Activated CD8-positive, alpha-beta memory T cell treated with anti-CD3 and anti-CD28 coated beads, Interleukin-2, amount 50 U/mL, for 1 hour (primary cell): ENCODE data around the gene RPLP2.

Experiments
- DNase-seq: peaks from one replicate; pipeline ENCODE4 v3.0.0-alpha.2; 2020; ENCODE audit errors: extremely low read depth

The RPLP2 gene

DNA sequence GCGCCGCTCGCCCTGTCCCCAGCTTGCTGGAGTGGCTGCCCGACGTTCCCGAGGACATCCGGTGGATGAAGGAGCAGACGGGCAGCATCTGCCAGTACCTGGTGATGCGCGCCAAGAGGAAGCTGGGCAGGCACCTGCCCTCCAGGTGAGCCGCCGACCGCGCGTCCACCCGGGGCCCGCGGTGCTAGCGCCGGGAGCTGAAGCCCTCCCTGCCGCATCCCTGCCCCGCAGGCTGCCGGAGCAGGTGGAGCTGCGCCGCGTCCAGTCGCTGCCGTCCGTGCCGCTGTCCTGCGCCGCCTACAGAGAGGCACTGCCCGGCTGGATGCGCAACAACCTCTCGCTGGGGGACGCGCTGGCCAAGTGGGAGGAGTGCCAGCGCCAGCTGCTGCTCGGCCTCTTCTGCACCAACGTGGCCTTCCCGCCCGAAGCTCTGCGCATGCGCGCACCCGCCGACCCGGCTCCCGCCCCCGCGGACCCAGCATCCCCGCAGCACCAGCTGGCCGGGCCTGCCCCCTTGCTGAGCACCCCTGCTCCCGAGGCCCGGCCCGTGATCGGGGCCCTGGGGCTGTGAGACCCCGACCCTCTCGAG lies 14.6 kb downstream of the RPLP2 start:
- DNase-seq = no peak

- DNase-seq = no peak
Measured at GRCh38 chr11:824942-825341, 15.2 kb downstream of the RPLP2 start.

DNA sequence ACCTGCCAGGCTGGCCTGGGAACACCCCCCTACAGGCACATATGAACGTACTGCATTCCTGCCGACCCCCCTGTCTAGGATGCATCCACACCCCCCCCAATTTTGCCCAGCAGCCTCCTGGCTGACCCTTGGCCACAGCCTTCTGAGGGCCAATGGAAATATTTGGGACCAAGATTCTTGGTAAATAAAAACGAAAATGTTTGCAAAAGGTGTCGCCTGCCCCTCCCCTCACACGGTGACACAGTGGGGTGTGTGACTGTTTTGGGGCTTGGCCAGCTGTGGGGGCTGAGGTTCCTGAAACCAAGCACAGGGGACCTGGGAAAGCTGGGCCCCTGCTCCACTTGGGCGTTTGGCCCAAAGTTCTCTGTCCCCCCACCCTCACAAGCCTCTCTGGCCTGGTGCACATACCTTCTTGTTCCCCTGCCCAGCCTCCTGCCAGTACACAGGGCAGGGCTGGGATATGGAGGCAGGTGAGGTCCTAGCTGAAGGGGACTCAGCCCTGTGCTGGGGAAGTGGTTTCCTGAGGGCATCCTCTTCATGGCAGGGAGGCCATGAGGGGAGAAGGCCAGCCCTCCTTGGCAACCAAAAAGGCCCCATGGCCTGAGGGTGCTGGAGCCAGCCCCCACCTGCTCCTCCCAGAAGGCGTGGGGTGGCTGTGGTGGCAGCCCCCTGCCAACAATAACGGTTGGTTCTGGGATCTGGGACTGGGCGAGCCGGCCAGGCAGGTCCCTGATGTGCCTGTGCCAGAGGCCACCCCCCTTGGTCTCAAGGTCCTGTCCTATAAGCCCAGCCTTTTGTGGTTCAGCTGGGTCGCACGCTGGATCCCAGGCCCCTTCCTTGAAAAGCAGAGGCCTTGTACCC lies 15.8 kb downstream of the RPLP2 start:
- no peak for DNase-seq

- DNase-seq = no peak
Measured at GRCh38 chr11:826227-826621, 16.5 kb downstream of the RPLP2 start.

- no peak for DNase-seq
Measured at GRCh38 chr11:826836-827145, 17.0 kb downstream of the RPLP2 start.

DNA sequence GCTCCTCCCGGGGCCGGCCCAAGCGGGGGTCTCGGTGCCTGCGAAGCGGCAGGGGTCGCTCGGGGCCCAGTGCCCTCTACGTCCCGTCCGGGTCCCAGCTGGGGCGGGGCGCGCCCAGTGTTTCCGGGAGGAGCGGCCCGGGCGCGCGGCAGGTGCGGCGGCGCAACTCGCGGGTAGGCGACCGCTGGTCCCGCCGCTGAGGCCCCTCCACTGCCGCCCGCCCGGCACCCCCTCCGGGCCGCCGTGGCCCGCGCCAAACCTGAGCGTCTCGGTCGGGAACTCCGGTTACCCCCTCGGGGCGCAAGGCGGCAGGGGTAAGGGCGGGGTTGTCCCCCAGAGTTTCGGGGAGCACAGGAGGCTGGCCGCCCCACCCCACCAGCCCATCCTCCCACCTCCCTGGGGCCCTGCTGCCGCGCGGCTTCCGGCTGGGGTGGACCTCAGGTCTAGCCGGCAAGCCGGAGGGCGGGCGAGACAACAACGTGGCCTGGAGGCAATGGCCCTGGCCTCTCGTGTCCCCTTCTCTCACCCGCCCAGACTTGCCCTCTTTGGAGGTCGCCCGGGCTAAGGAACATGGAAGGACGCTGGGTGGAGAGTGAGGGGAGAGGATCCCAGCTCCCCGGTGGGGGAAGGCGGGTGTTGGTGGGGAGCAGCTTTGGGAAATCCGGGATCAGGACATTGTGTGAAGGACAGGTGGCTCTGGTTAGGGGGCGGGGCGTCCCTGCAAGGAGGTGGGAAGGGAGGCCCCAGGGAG lies 17.6 kb downstream of the RPLP2 start:
- DNase-seq = no peak

GRCh38 chr11:827897-828192 lies 18.1 kb downstream of the RPLP2 start, which contains the start of gene CRACR2B:
Gene CRACR2B (plus strand): TSS chr11:827919. CDS start chr11:828608, 689 bp downstream.
- no peak for DNase-seq

GRCh38 chr11:828506-829175 lies 18.9 kb downstream of the RPLP2 start:
- DNase-seq = no peak

DNA sequence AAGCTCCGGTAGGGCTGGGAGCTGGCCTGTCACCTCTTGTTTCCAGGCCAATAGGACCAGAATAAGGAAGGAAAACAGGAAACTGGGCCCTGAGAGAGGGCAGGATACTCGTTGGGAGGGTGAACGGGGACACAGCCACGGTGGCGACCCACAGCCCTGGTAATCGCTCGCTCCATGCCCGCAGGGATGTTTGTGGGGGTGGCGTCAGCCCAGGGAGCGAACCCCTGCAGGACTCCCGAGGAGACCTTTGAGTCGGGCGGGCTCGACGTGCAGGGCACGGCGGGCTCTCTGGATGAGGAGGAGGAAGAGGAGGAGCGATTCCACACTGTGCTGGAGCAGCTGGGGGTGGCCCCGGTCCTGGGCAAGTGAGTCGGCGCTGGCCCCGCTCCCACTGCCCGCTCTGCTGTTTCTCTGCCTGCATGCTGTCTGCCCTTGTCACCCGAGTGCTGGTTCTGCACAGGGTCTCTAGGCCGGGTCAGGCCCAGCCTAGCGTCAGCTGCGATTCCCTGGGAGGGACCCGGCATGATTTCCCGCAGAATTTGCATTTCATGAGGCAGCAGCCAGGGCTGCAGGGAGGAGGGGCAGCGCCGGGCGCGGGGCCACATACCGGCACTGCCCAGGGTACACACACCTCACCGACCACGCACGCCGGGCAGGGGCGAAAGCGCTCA lies 19.5 kb downstream of the RPLP2 start:
- no peak for DNase-seq

DNA sequence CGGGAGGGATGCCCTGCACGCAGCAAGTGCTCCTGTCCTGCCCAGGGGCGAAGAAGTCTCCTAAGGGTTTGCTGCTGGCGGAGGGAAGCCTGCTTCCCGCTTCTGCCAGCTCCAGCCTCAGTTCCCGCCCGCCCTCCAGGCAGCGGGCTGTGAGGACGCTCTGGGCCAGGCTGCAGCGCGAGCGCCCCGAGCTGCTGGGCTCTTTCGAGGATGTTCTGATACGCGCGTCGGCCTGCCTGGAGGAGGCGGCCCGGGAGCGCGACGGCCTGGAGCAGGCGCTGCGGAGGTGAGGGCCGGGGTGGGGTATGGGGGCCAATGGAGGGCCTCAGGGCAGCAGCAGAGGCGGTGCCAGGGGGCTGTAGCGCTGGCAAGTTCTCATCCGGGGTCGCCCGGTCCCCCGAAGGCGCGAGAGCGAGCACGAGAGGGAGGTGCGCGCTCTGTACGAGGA lies 20.1 kb downstream of the RPLP2 start:
- DNase-seq = no peak

GRCh38 chr11:830295-831117 lies 20.7 kb downstream of the RPLP2 start:
- DNase-seq = no peak

- DNase-seq = no peak
Measured at GRCh38 chr11:831118-831864, 21.5 kb downstream of the RPLP2 start.

GRCh38 chr11:831961-832528 lies 22.3 kb downstream of the RPLP2 start:
- DNase-seq = no peak

DNA sequence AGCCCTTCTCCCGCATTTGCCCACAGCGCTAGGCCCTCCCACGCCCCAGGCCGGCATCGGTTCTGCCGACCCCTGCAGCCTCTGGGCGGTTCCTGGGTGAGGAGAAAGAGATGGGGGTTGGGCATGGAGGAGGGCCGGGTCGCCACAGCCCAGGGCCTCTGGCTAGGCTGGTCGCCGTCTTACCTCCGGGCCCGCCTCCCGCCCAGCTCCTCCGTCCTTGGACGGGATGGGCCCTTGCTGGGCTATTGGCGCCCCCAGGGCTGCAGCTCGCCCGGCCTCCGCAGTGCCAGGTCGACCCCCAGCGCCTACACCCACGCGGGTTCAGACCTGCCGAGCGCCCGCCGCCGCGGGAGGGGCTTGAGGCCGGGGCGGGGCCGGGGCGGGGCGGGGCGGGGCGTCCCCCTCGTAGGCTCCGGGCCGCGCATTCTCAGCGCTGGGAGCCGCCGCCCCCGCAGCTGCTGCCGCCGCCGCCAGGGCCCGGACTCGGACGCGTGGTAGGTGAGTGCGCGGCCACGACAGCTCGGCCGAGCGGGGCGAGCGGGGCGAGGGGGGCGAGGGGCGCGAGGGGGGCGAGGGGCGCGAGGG lies 22.9 kb downstream of the RPLP2 start, which contains the start of gene CD151:
CD151 (plus strand) TSS at position 424 of the 585 bp plus-strand sequence. CDS start 3,118 bp downstream, outside the sequence.
- no peak for DNase-seq

GRCh38 chr11:833114-833791 lies 23.5 kb downstream of the RPLP2 start:
- DNase-seq = no peak

- DNase-seq = no peak
Measured at GRCh38 chr11:833849-834311, 24.1 kb downstream of the RPLP2 start.

DNA sequence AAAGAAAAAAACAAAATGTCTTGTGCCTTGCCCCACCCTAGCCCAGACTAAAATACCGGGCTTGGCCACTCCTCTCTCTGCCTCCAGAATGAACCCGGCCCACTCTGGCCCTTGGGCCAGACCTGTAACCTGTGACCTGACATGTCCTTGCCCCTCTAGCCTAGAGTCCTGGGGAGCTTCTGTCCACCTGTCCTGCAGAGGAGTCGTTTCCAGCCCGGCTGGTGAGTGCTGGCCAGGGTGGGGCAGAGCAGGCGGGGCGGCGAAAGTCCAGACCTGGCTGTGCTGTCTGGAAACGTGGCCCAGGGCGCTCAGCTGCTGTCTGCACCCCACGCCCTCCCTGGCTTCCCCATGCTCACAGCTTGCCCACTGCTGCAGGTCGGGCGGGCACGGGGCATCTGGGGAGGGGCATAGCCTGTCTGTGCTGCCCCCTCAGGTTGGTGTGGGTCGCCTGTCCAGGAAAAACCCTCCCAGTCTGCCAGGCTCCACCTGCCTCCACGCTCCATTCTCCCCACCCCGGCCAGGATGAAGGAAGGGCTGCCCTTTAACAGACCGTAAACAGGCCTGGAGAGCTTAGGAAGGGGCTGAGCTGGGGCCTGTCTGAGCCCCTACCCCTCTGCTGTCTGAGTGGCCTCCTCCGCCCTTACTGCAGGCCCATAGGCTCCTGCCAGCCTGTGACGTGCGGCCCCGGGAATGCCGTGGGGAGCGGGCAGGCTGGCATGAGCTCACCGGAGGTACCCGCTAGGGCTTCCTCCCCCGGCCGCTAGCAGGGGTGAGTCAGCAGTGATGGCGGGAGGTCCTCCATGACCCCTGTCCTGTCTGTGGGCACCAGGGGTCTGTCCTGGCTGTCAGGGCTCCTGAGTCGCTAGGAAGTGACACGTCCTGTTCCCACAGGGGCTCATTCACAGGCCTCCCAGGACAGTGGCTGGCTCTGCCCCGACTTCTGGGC lies 24.9 kb downstream of the RPLP2 start:
- DNase-seq = no peak
